Fibroblast of lung (primary cell): ENCODE data around the gene ZNF831.

Experiments
- EZH2 ChIP-seq: IDR thresholded peaks from 2 replicates; pipeline ENCODE4 v1.5.1; 2012; ENCODE audit warnings: low read length, control low read depth, mild to moderate bottlenecking; ENCODE audit errors: missing control alignments
- TF ChIP-seq, protein P1 (sequence below), 2 donors: IDR thresholded peaks in 1 of 2; conservative IDR thresholded peaks in 1 of 2; 1 replicate in 1 of 2; 2 replicates in 1 of 2; pipeline ENCODE4 v1.5.1; 2011 to 2012; ENCODE audit warnings: low read length in 2 of 2, control low read depth in 1 of 2, inconsistent platforms in 1 of 2, low read depth in 1 of 2, mild to moderate bottlenecking in 1 of 2

DNA sequence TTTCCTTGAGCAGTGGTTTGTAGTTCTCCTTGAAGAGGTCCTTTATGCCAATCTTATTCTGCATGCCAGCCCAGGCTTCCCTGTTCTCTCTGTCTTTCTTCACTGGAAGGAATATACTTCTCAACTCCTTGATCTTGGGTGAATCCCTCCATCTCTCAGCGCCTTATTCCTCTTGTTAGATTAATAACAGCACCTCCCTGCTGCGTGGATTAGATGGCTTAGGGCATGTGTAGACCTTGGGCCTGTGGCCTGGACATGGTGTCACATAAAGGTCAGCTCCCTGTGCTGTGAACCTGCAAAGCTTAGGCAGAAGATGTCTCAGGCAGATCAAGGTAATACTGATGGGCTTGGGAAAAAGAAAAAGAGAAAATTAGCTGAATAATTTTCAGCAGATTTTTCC lies 18.3 kb downstream of the ZNF831 start:
- TF ChIP-seq, protein P1, sequence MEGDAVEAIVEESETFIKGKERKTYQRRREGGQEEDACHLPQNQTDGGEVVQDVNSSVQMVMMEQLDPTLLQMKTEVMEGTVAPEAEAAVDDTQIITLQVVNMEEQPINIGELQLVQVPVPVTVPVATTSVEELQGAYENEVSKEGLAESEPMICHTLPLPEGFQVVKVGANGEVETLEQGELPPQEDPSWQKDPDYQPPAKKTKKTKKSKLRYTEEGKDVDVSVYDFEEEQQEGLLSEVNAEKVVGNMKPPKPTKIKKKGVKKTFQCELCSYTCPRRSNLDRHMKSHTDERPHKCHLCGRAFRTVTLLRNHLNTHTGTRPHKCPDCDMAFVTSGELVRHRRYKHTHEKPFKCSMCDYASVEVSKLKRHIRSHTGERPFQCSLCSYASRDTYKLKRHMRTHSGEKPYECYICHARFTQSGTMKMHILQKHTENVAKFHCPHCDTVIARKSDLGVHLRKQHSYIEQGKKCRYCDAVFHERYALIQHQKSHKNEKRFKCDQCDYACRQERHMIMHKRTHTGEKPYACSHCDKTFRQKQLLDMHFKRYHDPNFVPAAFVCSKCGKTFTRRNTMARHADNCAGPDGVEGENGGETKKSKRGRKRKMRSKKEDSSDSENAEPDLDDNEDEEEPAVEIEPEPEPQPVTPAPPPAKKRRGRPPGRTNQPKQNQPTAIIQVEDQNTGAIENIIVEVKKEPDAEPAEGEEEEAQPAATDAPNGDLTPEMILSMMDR (conservative IDR thresholded peaks at IDR 0.05 in 1 of 2, IDR thresholded peaks at IDR 0.05 in 1 of 2; ENCODE audit: low read depth in 1 of 2, low read length in 2 of 2) = no peak
- no peak for TF ChIP-seq EZH2
